Stimulated activated CD4-positive, alpha-beta T cell treated with anti-CD3 and anti-CD28 coated beads, Interleukin-15, amount 100 ng/mL, for 48 hours (primary cell): Measurements from ENCODE around the gene ONECUT2.

Source experiments
- DNase-seq, 2 donors: peaks; one replicate each; pipeline ENCODE4 v3.0.0-alpha.2; 2020; ENCODE audit warnings: low read depth in 2 of 2

ONECUT2 gene

GRCh38 chr18:57431002-57431382 lies 4.2 kb upstream of the ONECUT2 start:
- DNase-seq, result no peak

GRCh38 chr18:57431467-57432080 lies 3.6 kb upstream of the ONECUT2 start:
- no peak for DNase-seq

- DNase-seq, result no peak
These were observed 3.0 kb upstream of the ONECUT2 start for GRCh38 chr18:57432140-57432539.

GRCh38 chr18:57432751-57433400 lies 2.3 kb upstream of the ONECUT2 start:
- no peak for DNase-seq

DNA sequence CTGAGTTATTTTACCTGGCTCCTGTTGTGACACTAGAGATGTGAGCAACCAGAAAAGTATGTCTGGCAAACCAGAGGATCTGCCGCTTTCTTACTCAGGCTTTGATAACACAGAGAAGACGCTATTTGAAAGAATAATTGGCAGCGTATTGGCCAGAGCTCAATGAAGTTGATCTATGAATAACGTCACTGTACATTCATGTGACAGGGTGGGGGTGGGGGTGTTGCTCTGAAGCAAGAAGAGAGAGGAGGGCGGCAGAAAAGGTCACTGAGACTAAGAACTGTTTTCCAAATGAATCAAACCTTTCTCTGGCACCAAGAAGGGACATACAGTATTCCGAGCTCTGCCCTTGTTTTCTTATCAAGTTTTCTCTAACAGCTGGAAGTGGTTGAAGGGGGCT lies 1.7 kb upstream of the ONECUT2 start:
- DNase-seq, result no peak

GRCh38 chr18:57433934-57434535 lies 1.1 kb upstream of the ONECUT2 start:
- no peak for DNase-seq

GRCh38 chr18:57435846-57436190 lies 644 bp downstream of the ONECUT2 start:
- DNase-seq, result no peak

DNA sequence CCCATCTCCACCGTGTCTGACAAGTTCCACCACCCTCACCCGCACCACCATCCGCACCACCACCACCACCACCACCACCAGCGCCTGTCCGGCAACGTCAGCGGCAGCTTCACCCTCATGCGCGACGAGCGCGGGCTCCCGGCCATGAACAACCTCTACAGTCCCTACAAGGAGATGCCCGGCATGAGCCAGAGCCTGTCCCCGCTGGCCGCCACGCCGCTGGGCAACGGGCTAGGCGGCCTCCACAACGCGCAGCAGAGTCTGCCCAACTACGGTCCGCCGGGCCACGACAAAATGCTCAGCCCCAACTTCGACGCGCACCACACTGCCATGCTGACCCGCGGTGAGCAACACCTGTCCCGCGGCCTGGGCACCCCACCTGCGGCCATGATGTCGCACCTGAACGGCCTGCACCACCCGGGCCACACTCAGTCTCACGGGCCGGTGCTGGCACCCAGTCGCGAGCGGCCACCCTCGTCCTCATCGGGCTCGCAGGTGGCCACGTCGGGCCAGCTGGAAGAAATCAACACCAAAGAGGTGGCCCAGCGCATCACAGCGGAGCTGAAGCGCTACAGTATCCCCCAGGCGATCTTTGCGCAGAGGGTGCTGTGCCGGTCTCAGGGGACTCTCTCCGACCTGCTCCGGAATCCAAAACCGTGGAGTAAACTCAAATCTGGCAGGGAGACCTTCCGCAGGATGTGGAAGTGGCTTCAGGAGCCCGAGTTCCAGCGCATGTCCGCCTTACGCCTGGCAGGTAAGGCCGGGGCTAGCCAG lies 1.2 kb downstream of the ONECUT2 start:
- DNase-seq, result no peak

GRCh38 chr18:57436965-57437333 lies 1.8 kb downstream of the ONECUT2 start:
- DNase-seq, result no peak

GRCh38 chr18:57437402-57437765 lies 2.2 kb downstream of the ONECUT2 start:
- DNase-seq, result no peak

DNA sequence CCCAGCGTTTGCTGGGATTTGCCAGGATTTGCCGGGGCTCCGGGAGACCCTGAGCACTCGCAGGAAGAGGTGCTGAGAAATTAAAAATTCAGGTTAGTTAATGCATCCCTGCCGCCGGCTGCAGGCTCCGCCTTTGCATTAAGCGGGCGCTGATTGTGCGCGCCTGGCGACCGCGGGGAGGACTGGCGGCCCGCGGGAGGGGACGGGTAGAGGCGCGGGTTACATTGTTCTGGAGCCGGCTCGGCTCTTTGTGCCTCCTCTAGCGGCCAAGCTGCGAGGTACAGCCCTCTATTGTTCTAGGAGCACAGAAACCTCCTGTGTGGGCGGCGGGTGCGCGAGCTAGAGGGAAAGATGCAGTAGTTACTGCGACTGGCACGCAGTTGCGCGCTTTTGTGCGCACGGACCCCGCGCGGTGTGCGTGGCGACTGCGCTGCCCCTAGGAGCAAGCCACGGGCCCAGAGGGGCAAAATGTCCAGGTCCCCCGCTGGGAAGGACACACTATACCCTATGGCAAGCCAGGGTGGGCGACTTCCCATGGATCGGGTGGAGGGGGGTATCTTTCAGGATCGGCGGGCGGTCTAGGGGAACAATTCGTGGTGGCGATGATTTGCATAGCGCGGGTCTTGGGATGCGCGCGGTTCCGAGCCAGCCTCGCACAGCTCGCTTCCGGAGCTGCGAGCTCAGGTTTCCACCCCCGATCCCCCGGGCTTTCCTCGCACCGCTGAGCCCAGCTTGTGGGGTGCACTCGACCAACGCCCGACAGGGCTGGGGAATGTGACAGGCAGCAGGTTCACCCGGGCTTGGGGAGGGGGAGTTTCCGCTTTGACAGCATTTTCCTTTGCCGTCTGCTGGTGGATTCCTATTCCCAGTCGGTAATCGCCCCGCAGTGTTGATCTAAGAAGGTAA lies 2.8 kb downstream of the ONECUT2 start:
- DNase-seq, result peak; percentile 76 to 79

DNA sequence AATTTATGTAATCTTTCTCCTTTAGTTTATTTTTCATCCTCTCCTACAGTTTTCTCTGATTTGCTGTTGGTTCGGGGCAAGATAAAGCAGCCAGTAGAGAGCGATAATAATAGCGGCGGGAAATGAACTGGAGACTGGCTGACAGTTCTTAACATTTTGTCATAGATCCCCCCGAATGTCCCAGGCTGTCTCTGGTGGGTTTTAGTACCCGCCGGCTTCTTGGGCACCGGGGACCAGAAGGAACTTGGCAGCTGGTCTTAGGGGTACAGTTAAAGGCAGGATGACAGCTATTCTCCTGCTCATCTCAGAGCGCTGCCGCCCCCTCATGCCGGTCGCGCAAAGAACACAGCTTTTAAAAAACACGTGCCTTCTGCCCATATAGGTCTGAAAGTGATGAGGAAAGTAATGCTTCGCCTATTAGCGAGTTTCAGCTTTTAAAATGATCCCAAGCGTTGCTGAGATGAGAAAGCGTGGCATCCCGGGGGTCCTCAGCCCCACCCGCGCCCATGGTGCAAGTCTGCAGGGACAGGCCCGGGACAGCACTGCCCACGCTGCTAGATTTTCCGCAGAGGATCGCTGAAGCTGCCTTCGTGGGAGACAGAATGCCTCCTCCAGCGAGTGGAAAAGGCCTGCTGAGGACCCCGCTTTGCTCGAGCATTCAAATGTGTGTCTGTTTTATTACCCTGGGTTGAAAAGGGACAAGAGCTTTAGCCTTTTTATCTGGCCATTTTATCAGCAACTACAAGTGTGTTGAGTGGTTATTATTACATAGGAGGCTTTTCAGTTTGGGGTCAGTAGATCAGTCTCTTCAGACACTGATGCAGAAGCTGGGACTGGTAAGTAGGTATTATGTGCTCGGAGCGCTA lies 3.8 kb downstream of the ONECUT2 start:
- no peak for DNase-seq

DNA sequence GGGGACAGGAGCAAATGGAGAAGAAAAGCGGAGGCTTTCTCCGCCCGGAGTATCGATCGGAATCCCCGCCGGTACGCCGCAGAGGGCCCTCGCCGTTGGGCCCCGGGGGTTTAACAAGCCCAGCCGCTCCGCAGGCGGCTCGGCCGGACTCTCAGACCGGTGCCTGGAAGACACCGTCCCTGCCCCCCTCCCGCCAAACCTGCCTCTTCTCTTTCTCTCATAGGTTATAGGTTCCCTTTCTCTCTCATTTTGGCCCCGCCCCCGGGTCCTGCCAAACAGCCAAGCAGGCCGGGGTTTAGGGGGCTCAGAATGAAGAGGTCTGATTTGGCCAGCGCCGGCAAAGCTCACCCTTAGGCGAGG lies 4.4 kb downstream of the ONECUT2 start:
- no peak for DNase-seq

DNA sequence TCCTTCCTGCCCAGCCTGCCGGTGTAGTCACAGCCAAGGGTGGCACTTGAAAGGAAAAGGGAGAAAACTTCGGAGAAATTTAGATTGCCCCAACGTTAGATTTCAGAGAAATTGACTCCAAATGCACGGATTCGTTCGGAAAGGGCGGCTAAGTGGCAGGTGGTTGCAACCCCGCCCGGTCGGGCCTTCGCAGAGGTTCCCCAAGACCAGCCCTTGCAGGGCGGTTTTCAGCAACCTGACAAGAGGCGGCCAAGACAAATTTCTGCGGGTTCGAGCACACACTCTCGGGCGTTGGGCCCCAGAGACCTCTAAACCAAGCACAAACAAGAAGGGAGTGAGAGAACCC lies 4.8 kb downstream of the ONECUT2 start:
- DNase-seq, result no peak

DNA sequence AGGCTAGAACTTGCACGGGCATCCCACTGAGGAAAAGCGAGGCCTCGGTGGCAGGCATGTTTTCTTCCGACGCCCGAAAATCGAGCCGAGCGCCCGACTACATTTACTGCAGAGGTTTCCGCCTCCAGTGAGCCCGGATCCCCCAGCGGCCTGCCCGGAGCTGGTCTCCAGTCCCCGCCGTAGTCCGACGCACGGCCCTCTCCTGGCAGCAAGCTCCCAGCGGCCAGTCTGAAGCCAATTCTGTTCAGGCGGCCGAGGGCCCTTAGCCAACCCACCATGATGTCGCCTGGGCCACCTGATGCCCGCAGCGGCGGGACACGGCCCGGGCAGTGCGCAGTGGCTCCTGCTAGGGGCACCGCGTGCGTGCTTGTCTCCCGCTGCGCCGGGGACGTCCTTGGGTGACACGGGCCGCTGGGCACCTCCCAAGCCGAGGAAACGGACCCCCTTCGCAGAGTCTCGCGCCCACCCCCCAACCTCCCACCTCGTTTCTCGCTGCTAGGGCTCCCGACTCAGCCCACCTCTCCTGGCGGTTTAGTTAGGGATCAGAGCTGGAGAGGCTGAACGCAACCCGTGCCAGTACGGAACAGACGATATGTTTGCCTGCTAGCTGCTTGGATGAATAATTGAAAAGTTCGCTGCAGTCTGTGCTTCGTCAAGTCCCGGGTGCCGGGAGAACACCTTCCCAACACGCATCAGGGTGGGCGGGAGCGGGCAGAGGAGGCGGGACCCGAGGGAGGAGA lies 5.3 kb downstream of the ONECUT2 start:
- DNase-seq, result no peak

DNA sequence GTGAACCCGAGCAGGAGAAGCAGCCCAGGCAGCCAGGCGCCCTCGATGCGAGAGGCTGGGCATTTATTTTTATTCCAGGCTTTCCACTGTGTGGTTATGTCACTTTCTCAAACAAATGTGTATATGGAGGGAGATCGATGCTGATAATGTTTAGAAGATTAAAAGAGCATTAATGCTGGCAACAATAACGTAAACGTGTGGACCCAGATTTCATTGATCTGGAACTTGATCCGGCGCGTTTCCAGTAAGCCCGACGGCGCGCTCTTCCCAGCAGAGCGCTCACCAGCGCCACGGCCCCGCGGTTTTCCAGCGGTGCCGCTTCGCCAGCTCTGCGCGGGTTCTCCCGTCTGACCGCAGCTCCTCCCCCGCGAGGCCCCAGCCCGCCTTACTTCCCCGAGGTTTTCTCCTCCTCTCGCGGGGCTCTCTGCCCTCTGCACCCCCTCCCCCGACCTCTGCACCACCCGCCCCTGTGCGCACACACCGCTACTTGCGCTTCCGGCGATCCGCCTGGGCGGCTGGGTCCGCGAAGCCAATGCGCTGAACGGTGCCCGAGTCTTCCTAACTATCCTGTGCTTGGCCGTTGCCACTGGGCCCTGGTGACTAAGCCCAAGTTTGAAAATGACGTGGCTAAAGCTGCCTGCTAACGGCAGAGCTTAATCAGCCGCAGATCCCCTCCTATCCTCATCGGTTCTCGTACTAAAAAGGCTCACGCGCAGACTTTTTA lies 6.1 kb downstream of the ONECUT2 start:
- no peak for DNase-seq

DNA sequence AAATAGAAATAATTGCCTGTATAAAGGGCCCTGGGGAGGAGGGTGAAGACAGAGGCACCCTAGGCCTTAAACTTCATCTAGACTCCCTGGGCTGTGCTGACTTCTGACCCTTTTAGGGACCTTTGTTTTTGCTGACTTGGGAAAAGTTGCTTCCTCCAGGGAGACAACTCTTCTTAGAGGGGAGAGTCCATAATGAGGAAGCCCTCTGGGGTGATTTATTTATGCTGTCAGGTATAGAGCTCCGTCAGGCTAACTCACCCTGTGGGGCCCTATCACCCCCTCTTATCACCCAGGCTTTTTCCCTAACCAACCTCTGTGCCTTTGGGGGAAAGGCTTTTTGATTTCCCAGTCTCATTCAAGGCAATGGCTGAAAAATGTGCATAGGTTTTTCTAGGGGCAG lies 8.1 kb downstream of the ONECUT2 start:
- no peak for DNase-seq

GRCh38 chr18:57443702-57444101 lies 8.5 kb downstream of the ONECUT2 start:
- no peak for DNase-seq

GRCh38 chr18:57444301-57444759 lies 9.2 kb downstream of the ONECUT2 start:
- no peak for DNase-seq
